Mesothelial cell of epicardium (in vitro differentiated cells): Measurements from ENCODE around the gene FOXF1. TPM values are rescaled to one million over a fixed set of nuclear protein-coding genes. Genes with fewer than 3 reads are reported as not detected.

Experiments
- DNase-seq, 2 experiments: peaks; one replicate each; pipeline ENCODE4 v3.0.0; 2021; ENCODE audit warnings: low spot score in 2 of 2; ENCODE audit not compliant: unreplicated experiment in 2 of 2
- H3K27ac Mint-ChIP-seq: 2 replicates; pipeline ENCODE4 v1.8.0; 2021; ENCODE audit warnings: mixed read lengths
- H3K27me3 Mint-ChIP-seq: 2 replicates; pipeline ENCODE4 v1.8.0; 2021; ENCODE audit warnings: low read depth, mixed read lengths
- H3K36me3 Mint-ChIP-seq: 2 replicates; pipeline ENCODE4 v1.8.0; 2021; ENCODE audit warnings: mixed read lengths
- H3K4me1 Mint-ChIP-seq: 2 replicates; pipeline ENCODE4 v1.8.0; 2021; ENCODE audit warnings: mixed read lengths
- H3K4me3 Mint-ChIP-seq: 2 replicates; pipeline ENCODE4 v1.8.0; 2021; ENCODE audit warnings: mild to moderate bottlenecking, moderate library complexity, mixed read lengths
- H3K9me3 Mint-ChIP-seq: 2 replicates; pipeline ENCODE4 v1.8.0; 2021; ENCODE audit warnings: mixed read lengths
- total RNA-seq: library from RNA; stranded (reverse); gene quantifications from 3 replicates; pipeline ENCODE4 v1.2.1, GENCODE V29; 2021
- TF ChIP-seq, protein P1 (sequence below): fragments of 200-600 bp; sonication (generic); IDR thresholded peaks from one replicate; pipeline ENCODE4 v1.5.0; 2021; ENCODE audit warnings: antibody characterized with exemption; ENCODE audit not compliant: unreplicated experiment

FOXF1 gene
- total RNA-seq, 1 donor from 2014 or later: 1.9 TPM

DNA sequence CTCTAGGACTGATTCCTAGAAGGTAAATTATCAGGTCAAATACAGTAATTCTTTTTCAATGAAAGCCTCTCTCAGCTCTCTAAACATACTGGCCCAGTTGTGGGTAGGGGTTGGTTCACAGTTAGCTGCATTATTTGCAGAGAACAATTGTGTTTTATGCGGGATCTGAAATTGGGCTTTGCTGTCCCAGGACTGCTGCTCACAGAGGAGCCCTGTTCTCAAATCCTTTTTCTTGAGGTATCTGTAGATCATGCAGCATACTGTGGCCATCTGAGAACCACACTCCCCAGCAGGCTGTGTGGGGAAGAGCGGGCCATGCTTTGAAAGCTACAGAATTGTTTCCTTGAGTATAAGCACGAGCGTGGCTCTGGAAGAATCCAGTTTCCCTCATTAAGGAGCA is 27.2 kb downstream of the FOXF1 start:
- Mint-ChIP-seq H3K36me3 (no peaks in the 10 kb centered on the region), H3K4me3 (no peak overlapping the region), H3K27ac (no peak overlapping the region), H3K4me1 (no peaks in the 10 kb centered on the region), H3K27me3 (peaks cover 24% of the 10 kb centered on the region), H3K9me3 (no peaks in the 10 kb centered on the region)
- DNase-seq: no peak
- TF ChIP-seq, protein P1, sequence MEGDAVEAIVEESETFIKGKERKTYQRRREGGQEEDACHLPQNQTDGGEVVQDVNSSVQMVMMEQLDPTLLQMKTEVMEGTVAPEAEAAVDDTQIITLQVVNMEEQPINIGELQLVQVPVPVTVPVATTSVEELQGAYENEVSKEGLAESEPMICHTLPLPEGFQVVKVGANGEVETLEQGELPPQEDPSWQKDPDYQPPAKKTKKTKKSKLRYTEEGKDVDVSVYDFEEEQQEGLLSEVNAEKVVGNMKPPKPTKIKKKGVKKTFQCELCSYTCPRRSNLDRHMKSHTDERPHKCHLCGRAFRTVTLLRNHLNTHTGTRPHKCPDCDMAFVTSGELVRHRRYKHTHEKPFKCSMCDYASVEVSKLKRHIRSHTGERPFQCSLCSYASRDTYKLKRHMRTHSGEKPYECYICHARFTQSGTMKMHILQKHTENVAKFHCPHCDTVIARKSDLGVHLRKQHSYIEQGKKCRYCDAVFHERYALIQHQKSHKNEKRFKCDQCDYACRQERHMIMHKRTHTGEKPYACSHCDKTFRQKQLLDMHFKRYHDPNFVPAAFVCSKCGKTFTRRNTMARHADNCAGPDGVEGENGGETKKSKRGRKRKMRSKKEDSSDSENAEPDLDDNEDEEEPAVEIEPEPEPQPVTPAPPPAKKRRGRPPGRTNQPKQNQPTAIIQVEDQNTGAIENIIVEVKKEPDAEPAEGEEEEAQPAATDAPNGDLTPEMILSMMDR: no peak

DNA sequence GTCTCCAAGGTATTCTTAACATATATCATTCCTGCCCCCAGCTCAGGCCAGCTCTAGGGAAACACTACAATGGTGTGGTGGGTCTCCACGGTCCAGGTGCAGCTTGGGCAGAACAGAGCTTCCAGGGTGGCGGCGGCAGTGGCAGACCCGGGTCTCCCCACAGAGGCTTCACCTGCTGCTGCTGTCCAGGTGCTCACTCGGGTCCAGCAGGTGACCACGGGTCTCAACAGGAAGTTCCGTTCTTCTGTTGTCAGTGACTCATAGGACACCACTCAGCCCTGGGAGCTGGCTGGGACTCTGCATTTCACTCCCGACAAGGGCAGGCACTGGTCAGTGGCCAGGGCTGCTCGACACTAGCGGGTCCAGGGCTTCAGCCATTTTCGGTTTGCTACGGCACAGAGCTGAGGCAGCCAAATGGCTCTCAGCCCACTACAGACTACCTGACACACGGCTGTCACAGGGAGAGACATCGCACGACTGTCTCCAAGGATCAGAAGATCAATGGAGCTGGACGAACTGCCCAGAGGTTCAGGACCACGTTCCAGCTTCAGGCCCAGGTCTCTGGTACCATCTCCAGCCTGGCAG is 28.0 kb downstream of the FOXF1 start:
- H3K4me1 Mint-ChIP-seq: no peaks in the 10 kb centered on the region
- no peaks in the 10 kb centered on the region for H3K36me3 Mint-ChIP-seq
- DNase-seq: no peak
- TF ChIP-seq, protein P1: no peak
- peaks cover 24% of the 10 kb centered on the region for H3K27me3 Mint-ChIP-seq
- no peak overlapping the region for H3K4me3 Mint-ChIP-seq
- no peaks in the 10 kb centered on the region for H3K9me3 Mint-ChIP-seq
- H3K27ac Mint-ChIP-seq: no peak overlapping the region

DNA sequence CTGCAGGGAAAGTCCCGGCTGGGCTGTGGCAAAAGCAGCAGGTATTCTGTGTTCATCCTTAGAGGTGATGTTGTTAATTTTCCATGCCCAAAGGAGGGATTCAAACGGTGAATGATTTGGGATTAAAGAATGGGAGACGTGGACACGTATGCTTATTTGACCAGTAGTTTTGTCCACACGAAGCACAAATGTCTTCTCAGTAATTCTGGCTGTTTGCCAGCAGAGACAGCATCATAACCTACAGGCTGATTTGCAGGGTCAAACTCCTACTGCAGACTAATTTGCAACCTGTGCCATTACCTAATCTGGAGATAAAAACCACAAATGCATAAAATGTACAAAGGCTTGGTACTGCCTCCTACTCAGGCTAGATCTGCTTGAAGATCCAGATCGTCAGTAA is 30.6 kb downstream of the FOXF1 start:
- H3K9me3 Mint-ChIP-seq: no peaks in the 10 kb centered on the region
- TF ChIP-seq, protein P1: no peak
- H3K27me3 Mint-ChIP-seq: peaks cover 11% of the 10 kb centered on the region
- H3K36me3 Mint-ChIP-seq: peaks cover 5% of the 10 kb centered on the region
- no peak for DNase-seq
- H3K27ac Mint-ChIP-seq: no peak overlapping the region
- H3K4me3 Mint-ChIP-seq: no peak overlapping the region
- peaks cover 3% of the 10 kb centered on the region for H3K4me1 Mint-ChIP-seq

DNA sequence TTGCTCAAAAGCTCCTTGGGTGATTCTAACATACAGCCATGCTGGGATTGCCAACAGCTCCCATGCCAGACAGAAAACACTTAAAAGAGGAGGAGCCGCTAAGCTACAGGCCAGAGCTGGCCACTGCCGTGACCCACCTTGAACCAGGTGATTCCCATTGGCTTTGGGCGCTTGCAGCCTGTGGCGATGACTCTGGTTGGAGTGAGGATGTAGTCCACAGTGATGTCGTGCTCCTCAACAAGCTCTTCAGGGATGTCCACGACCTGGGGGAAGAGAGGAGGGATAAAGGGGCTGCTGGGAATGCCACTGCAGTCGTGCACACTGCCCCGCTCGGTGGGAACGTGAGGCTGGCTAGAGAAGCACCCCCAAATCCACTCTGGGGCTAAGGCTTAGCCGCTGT is 31.2 kb downstream of the FOXF1 start:
- peaks cover 5% of the 10 kb centered on the region for H3K36me3 Mint-ChIP-seq
- TF ChIP-seq, protein P1: no peak
- H3K27ac Mint-ChIP-seq: no peak overlapping the region
- DNase-seq: no peak
- no peaks in the 10 kb centered on the region for H3K9me3 Mint-ChIP-seq
- H3K4me1 Mint-ChIP-seq: peaks cover 9% of the 10 kb centered on the region
- H3K27me3 Mint-ChIP-seq: peaks cover 6% of the 10 kb centered on the region
- H3K4me3 Mint-ChIP-seq: no peak overlapping the region

DNA sequence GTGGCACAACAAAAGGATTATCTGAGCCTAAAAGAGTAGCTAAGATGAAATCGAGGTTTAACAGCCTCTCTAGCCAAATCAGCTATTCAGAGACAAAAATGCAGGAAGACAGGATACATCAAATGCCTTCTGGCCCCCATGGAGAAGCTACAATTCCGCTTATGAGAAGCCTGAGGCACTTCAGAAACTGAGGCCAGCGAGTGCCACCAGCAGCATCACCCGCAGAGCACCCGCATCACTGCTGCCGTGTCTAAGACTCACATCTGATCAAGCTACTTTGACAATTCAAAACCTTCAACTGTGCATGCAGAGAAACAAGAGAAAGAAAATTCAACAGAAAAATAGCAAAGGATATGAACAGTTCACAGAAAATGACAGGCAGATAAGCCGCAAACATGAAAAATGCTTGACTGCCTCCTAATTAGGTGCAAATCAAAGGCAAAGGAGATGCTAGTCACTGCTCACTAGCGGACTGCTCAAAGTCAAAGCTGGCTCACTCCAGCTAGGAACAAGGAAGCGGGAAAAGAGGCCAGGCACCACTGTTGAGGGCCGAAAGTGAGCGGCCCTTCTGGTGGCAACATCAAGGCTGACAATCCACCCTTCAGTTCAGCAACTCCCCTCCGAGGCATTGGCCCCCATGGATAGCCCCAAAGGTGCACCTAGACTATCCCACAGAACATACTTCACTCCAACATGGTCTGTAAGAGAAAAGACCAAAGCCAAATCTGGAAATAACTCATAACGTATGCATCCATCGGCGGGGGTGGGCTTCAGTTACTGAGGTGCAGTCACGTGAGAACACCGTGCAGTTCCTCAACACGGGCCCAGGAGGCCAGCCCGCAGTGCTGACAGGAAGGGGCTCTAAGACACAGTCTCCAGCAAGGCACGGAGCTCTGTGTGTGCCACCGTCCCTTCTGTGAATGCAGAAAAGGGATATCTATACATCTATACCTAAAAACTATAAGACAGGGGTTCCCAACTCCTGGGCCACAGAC is 32.7 kb downstream of the FOXF1 start:
- Mint-ChIP-seq H3K27ac (no peak overlapping the region), H3K9me3 (no peaks in the 10 kb centered on the region), H3K27me3 (peaks cover 4% of the 10 kb centered on the region), H3K36me3 (peaks cover 5% of the 10 kb centered on the region), H3K4me3 (no peak overlapping the region), H3K4me1 (peaks cover 13% of the 10 kb centered on the region)
- no peak for DNase-seq
- TF ChIP-seq, protein P1: no peak
